Left renal pelvis (tissue), 4 donors: ENCODE measurements around the gene TMEM203. TPM values are rescaled to one million over a fixed set of nuclear protein-coding genes. Genes with fewer than 3 reads are reported as not detected.

Experiments
- polyA plus RNA-seq, 4 donors: library from polyadenylated mRNA; unstranded; fragments of 120-200 nt; gene quantifications; one replicate each; pipeline ENCODE4 v1.2.1, GENCODE V29; 2013; ENCODE audit not compliant: insufficient read length in 4 of 4

The TMEM203 gene
- polyA plus RNA-seq, 4 donors = 39.3 to 46.6 (median 44.9) TPM

Other genes starting within 250 kb of the TMEM203 start
- gene PTGDS, start 228.1 kb downstream of the TMEM203 start, polyA plus RNA-seq = 10 to 100 TPM in 3 of 4 donors, 1 to 10 TPM in 1; 3.8 to 66.7 (median 27.7) TPM
- under 1 TPM in 3 of 4 donors, not detected in 1; 0.11 to 0.45 (median 0.13) TPM for gene LCNL1, start 222.7 kb downstream of the TMEM203 start, polyA plus RNA-seq
- 10 to 100 TPM; 22.4 to 46.5 (median 28.3) TPM for gene PAXX, start 213.2 kb downstream of the TMEM203 start, polyA plus RNA-seq
- gene CLIC3, start 209.1 kb downstream of the TMEM203 start, polyA plus RNA-seq = 1 to 10 TPM in 1 of 4 donors, under 1 TPM in 3; 0.34 to 1.4 (median 0.57) TPM
- gene ABCA2, start 177.4 kb downstream of the TMEM203 start, polyA plus RNA-seq = 10 to 100 TPM; 18.7 to 52.8 (median 39.7) TPM
- gene FUT7, start 173.6 kb downstream of the TMEM203 start, polyA plus RNA-seq = not detected
- 10 to 100 TPM; 20.4 to 48.7 (median 36.8) TPM for gene NPDC1, start 159.5 kb downstream of the TMEM203 start, polyA plus RNA-seq
- gene ENTPD2, start 151.6 kb downstream of the TMEM203 start, polyA plus RNA-seq = 1 to 10 TPM; 3.2 to 7.5 (median 5.8) TPM
- gene SAPCD2, start 135.1 kb downstream of the TMEM203 start, polyA plus RNA-seq = 1 to 10 TPM; 4.5 to 8.3 (median 5.7) TPM
- 1 to 10 TPM; 1.6 to 6.6 (median 4.9) TPM for gene UAP1L1, start 128.1 kb downstream of the TMEM203 start, polyA plus RNA-seq
- 10 to 100 TPM; 48.7 to 73.8 (median 52.6) TPM for gene MAN1B1, start 118.7 kb downstream of the TMEM203 start, polyA plus RNA-seq
- gene DPP7, start 90.9 kb downstream of the TMEM203 start, polyA plus RNA-seq = 10 to 100 TPM; 11.1 to 34.8 (median 17.9) TPM
- under 1 TPM in 1 of 4 donors, not detected in 3; 0.20 TPM for gene GRIN1, start 66.5 kb downstream of the TMEM203 start, polyA plus RNA-seq
- gene LRRC26, start 35.6 kb downstream of the TMEM203 start, polyA plus RNA-seq = not detected
- gene TMEM210, start 33.6 kb downstream of the TMEM203 start, polyA plus RNA-seq = not detected
- 10 to 100 TPM; 32.7 to 54.9 (median 41.4) TPM for gene ANAPC2, start 17.1 kb downstream of the TMEM203 start, polyA plus RNA-seq
- 10 to 100 TPM; 35.6 to 63.6 (median 43.0) TPM for gene SSNA1, start 17.0 kb downstream of the TMEM203 start, polyA plus RNA-seq
- 10 to 100 TPM in 3 of 4 donors, 1 to 10 TPM in 1; 8.3 to 19.6 (median 11.5) TPM for gene TPRN, start 4.9 kb downstream of the TMEM203 start, polyA plus RNA-seq
- 10 to 100 TPM in 2 of 4 donors, 1 to 10 TPM in 2; 8.8 to 18.8 (median 9.6) TPM for gene NDOR1, start 52 bp upstream of the TMEM203 start, polyA plus RNA-seq
- gene RNF208, start 16.6 kb upstream of the TMEM203 start, polyA plus RNA-seq = 10 to 100 TPM in 1 of 4 donors, 1 to 10 TPM in 3; 3.2 to 15.3 (median 8.1) TPM
- 10 to 100 TPM in 2 of 4 donors, 1 to 10 TPM in 1, under 1 TPM in 1; 0.78 to 16.4 (median 7.9) TPM for gene CYSRT1, start 19.5 kb upstream of the TMEM203 start, polyA plus RNA-seq
- gene RNF224, start 21.9 kb upstream of the TMEM203 start, polyA plus RNA-seq = 10 to 100 TPM in 2 of 4 donors, 1 to 10 TPM in 1, under 1 TPM in 1; 0.41 to 15.5 (median 7.7) TPM
- 10 to 100 TPM in 1 of 4 donors, 1 to 10 TPM in 2, under 1 TPM in 1; 0.37 to 13.7 (median 5.2) TPM for gene SLC34A3, start 25.3 kb upstream of the TMEM203 start, polyA plus RNA-seq
- gene TUBB4B, start 35.6 kb upstream of the TMEM203 start, polyA plus RNA-seq = 100 to 1,000 TPM; 149 to 396 (median 315) TPM
- gene STPG3, start 45.6 kb upstream of the TMEM203 start, polyA plus RNA-seq = 1 to 10 TPM in 3 of 4 donors, under 1 TPM in 1; 0.57 to 4.8 (median 1.7) TPM
- gene NELFB, start 49.7 kb upstream of the TMEM203 start, polyA plus RNA-seq = 10 to 100 TPM; 44.5 to 56.7 (median 50.4) TPM
- gene TOR4A, start 72.1 kb upstream of the TMEM203 start, polyA plus RNA-seq = 1 to 10 TPM; 3.0 to 5.8 (median 4.9) TPM
- 1 to 10 TPM; 2.8 to 7.6 (median 6.7) TPM for gene NRARP, start 96.6 kb upstream of the TMEM203 start, polyA plus RNA-seq
- gene EXD3, start 217.5 kb upstream of the TMEM203 start, polyA plus RNA-seq = 10 to 100 TPM in 2 of 4 donors, 1 to 10 TPM in 2; 8.4 to 26.9 (median 11.4) TPM
- gene NOXA1, start 217.7 kb upstream of the TMEM203 start, polyA plus RNA-seq = 10 to 100 TPM in 1 of 4 donors, 1 to 10 TPM in 3; 2.5 to 10.9 (median 4.3) TPM
- gene ENTPD8, start 235.7 kb upstream of the TMEM203 start, polyA plus RNA-seq = under 1 TPM; 0.20 to 0.70 (median 0.32) TPM